NCI-H1436 (cell line): ENCODE data around the gene ADAMTS2.

ENCODE experiments used
- DNase-seq: peaks from one replicate; lab custom pipeline; 2025; lab: John Stamatoyannopoulos, UW

ADAMTS2 gene

GRCh38 chr5:179343719-179344430 is 1.4 kb downstream of the ADAMTS2 start:
- DNase-seq = no peak

- DNase-seq = no peak
These were observed 2.1 kb downstream of the ADAMTS2 start for GRCh38 chr5:179343021-179343718.

GRCh38 chr5:179342577-179342976 is 2.7 kb downstream of the ADAMTS2 start:
- no peak for DNase-seq

- no peak for DNase-seq
These were observed 4.8 kb downstream of the ADAMTS2 start for GRCh38 chr5:179340465-179340864.

GRCh38 chr5:179339996-179340395 is 5.3 kb downstream of the ADAMTS2 start:
- no peak for DNase-seq

- no peak for DNase-seq
These were observed 6.2 kb downstream of the ADAMTS2 start for GRCh38 chr5:179339081-179339480.

GRCh38 chr5:179337796-179338676 is 7.2 kb downstream of the ADAMTS2 start:
- no peak for DNase-seq

- no peak for DNase-seq
These were observed 8.1 kb downstream of the ADAMTS2 start for GRCh38 chr5:179336871-179337795.

- no peak for DNase-seq
These were observed 9.0 kb downstream of the ADAMTS2 start for GRCh38 chr5:179336126-179336870.

GRCh38 chr5:179333796-179334761 is 11.2 kb downstream of the ADAMTS2 start:
- DNase-seq = no peak

- DNase-seq = no peak
These were observed 12.4 kb downstream of the ADAMTS2 start for GRCh38 chr5:179332741-179333290.

- no peak for DNase-seq
These were observed 13.5 kb downstream of the ADAMTS2 start for GRCh38 chr5:179331591-179332375.

GRCh38 chr5:179330186-179330900 is 14.9 kb downstream of the ADAMTS2 start:
- DNase-seq = no peak

GRCh38 chr5:179328291-179328690 is 17.0 kb downstream of the ADAMTS2 start:
- no peak for DNase-seq

GRCh38 chr5:179327021-179327735 is 18.1 kb downstream of the ADAMTS2 start:
- no peak for DNase-seq

- DNase-seq = no peak
These were observed 18.9 kb downstream of the ADAMTS2 start for GRCh38 chr5:179326122-179326927.
